ENCODE results near the gene GFM1.

GFM1 gene

GRCh38 chr3:158728851-158729250, 84.5 kb downstream of the GFM1 start:
- DNase-seq = no peak

GRCh38 chr3:158731486-158731885, 87.2 kb downstream of the GFM1 start:
- no peak for DNase-seq

- DNase-seq = peak; percentile 83
These were observed 87.9 kb downstream of the GFM1 start, which contains the start of gene RARRES1 for GRCh38 chr3:158731938-158732855. TSS of gene RARRES1 (minus strand) at chr3:158732457. CDS start at chr3:158732415, 42 bp downstream.

GRCh38 chr3:158732856-158733200, 88.5 kb downstream of the GFM1 start:
- DNase-seq = no peak

- no peak for DNase-seq
These were observed 89.3 kb downstream of the GFM1 start for GRCh38 chr3:158733656-158734055.

- DNase-seq = no peak
These were observed 91.1 kb downstream of the GFM1 start for GRCh38 chr3:158735296-158736033.

- no peak for DNase-seq
These were observed 93.1 kb downstream of the GFM1 start for GRCh38 chr3:158737410-158737809.

- no peak for DNase-seq
These were observed 93.8 kb downstream of the GFM1 start for GRCh38 chr3:158737976-158738615.

GRCh38 chr3:158738653-158739052, 94.3 kb downstream of the GFM1 start:
- no peak for DNase-seq

GRCh38 chr3:158739078-158739477, 94.8 kb downstream of the GFM1 start:
- no peak for DNase-seq

- no peak for DNase-seq
These were observed 95.3 kb downstream of the GFM1 start for GRCh38 chr3:158739661-158740060.

Measured in retina (tissue), 1 donor.